ENCODE results near the gene MICAL3. TPM values are rescaled to one million over a fixed set of nuclear protein-coding genes. Genes with fewer than 3 reads are reported as not detected.
A peak's percentile ranks its signal among the peaks of the same experiment; 100 is the strongest.

MICAL3 gene
- total RNA-seq, 2 experiments from 2014 or later: 21.9 to 22.5 TPM

DNA sequence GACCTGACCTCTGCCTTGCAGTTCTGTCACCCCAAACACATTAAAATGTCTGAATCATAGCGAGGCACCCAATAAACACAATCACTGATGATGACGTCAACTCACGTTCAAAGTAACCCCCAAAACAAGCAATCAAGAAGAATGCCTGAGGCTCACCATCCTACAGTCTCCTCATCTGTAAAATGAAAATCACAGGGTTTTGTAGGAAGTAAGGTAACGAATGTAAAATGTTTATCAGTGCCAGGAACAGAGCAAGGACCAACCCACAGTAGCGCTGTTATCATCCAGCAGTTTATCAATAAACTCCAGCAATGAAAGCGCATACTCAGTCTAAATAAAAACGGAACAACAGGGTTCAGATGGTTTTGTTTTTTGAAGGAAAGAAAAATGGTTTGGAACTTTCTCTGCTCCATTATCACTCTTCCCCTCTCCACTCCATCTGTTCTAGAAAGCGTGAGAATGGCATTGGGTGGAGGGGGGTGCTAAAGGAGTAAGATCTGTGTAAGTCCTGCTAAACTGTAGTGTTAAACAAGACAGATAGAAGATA lies 110.5 kb downstream of the MICAL3 start:
- no peak overlapping the region for H3K27ac Mint-ChIP-seq
- peaks cover 2% of the 10 kb centered on the region for H3K4me1 Mint-ChIP-seq
- intact Hi-C loops (cut with DNase I, micrococcal nuclease): no loop called here
- no peak for ATAC-seq
- H3K27me3 Mint-ChIP-seq: no peaks in the 10 kb centered on the region
- no peak for DNase-seq
- ChIA-PET CTCF (interaction anchor here (1.0 kb wide), 1 partner anchor 18 kb away, joined by 3 read pairs; no protein-coding TSS in a partner anchor), POLR2A (no interaction called here)
- H3K4me3 Mint-ChIP-seq: no peak overlapping the region
- H3K36me3 Mint-ChIP-seq (ENCODE audit: low read depth): no peaks in the 10 kb centered on the region
- no peaks in the 10 kb centered on the region for H3K9me3 Mint-ChIP-seq (ENCODE audit: low read depth)

DNA sequence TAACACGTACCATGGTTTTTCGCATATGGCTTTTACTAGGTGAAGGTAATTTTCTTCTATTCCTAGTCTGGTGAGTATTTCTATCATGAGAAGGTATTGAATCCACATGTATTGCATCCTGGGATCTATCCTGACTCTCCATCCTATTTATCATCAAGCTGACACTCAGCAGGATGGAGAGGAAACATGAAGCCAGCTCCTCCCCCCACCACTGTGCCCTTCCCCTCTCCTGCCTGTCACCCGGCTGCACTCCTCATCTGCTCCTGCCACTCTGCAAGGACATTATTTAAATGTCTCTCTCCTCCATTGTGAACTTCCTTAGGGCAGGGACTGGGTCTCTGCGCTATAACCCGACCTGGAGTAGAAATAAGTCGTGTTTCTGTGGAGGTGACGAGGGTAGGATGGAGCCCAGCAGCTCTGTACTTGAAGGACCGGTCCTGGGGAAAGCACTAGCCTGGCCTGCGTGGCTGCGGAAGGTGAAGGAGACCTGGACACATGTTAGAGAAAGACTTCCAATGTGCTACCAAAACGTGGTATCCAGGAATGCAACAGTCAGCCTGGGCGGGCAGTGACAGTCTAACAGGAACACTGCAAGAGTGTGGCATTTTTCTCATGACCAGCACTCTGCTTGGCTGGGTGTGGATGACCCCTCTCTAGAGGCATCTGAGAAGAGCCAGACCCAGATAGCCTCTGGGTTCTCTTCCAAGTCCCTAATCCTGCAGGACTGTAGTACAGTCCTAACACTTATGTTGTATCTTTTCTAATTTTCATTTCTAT lies 111.2 kb downstream of the MICAL3 start:
- H3K4me1 Mint-ChIP-seq: peaks cover 2% of the 10 kb centered on the region
- ATAC-seq: no peak
- H3K27me3 Mint-ChIP-seq: no peaks in the 10 kb centered on the region

DNA sequence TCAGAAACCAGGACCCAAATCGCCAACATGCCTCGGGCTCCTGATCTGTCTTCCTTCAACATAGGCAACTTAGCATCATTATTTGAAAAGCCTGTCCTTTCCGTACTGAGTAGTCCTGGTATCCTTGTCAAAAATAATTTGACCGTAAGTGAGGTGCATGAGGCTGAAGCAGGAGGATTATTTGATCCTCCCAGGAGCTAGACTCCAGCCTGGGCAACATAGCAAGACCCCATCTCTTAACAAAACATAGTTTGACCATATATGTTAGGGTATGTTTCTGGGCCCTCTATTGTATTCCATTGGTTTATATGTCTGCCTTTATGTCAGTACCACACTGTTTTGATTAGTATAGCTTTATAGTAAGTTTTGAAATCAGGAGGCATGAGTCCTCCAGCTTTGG lies 112.5 kb downstream of the MICAL3 start:
- ATAC-seq: no peak
- no peaks in the 10 kb centered on the region for H3K36me3 Mint-ChIP-seq (ENCODE audit: low read depth)
- intact Hi-C loops (cut with DNase I, micrococcal nuclease): no loop called here
- no peak overlapping the region for H3K27ac Mint-ChIP-seq
- no peaks in the 10 kb centered on the region for H3K27me3 Mint-ChIP-seq
- ChIA-PET POLR2A (no interaction called here), CTCF (no interaction called here)
- H3K4me1 Mint-ChIP-seq: peaks cover 2% of the 10 kb centered on the region
- DNase-seq: no peak
- H3K9me3 Mint-ChIP-seq (ENCODE audit: low read depth): no peaks in the 10 kb centered on the region
- no peak overlapping the region for H3K4me3 Mint-ChIP-seq

More for the DNA sequence above, 111.2 kb downstream of the MICAL3 start:
- intact Hi-C loops (cut with DNase I, micrococcal nuclease): no loop called here
- ChIA-PET POLR2A (no interaction called here), CTCF (interaction anchor here (1.0 kb wide), 1 partner anchor 19 kb away, joined by 3 read pairs; no protein-coding TSS in a partner anchor)
- no peak for DNase-seq
- Mint-ChIP-seq H3K27ac (no peak overlapping the region), H3K9me3 (ENCODE audit: low read depth) (no peaks in the 10 kb centered on the region), H3K36me3 (ENCODE audit: low read depth) (no peaks in the 10 kb centered on the region), H3K4me3 (no peak overlapping the region)

- POLR2A ChIA-PET: no interaction called here
- intact Hi-C loops (cut with DNase I, micrococcal nuclease): no loop called here
- CTCF ChIA-PET: interaction anchor here (0.6 kb wide), 1 partner anchor 224 kb away, joined by 3 read pairs; no protein-coding TSS in a partner anchor
- DNase-seq (no peak), ATAC-seq (no peak)
- Mint-ChIP-seq H3K9me3 (ENCODE audit: low read depth) (no peaks in the 10 kb centered on the region), H3K4me3 (no peak overlapping the region), H3K27me3 (no peaks in the 10 kb centered on the region), H3K36me3 (ENCODE audit: low read depth) (no peaks in the 10 kb centered on the region), H3K27ac (no peak overlapping the region), H3K4me1 (peaks cover 2% of the 10 kb centered on the region)
Observed at GRCh38 chr22:17911312-17911705, 113.1 kb downstream of the MICAL3 start.

GRCh38 chr22:17910561-17911311 lies 113.6 kb downstream of the MICAL3 start:
- POLR2A ChIA-PET: no interaction called here
- CTCF ChIA-PET: interaction anchor here (0.6 to 0.7 kb wide), 2 partner anchors 10 to 224 kb away, joined by 3 read pairs; no protein-coding TSS in a partner anchor
- H3K4me3 Mint-ChIP-seq: no peak overlapping the region

DNA sequence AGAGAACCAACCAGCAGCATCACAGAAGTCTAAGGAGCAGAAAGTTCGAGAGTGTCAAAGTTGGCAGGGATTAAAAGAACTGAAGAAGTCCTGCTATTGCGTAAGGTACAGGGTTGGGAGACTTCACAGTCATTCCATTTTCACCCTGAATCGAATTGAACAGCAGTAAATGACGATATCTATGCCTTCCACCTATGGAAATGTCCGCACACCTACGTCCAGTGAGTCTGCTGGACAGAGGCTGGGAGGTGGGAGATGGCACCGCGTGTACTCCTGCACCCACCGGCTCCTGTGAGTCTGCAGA lies 116.7 kb downstream of the MICAL3 start:
- Mint-ChIP-seq H3K27ac (no peak overlapping the region), H3K27me3 (no peaks in the 10 kb centered on the region), H3K9me3 (ENCODE audit: low read depth) (no peaks in the 10 kb centered on the region), H3K4me1 (peaks cover 2% of the 10 kb centered on the region), H3K4me3 (no peak overlapping the region), H3K36me3 (ENCODE audit: low read depth) (no peaks in the 10 kb centered on the region)
- intact Hi-C loops (cut with DNase I, micrococcal nuclease): no loop called here
- DNase-seq (no peak), ATAC-seq (no peak)
- ChIA-PET CTCF (no interaction called here), POLR2A (no interaction called here)

More at GRCh38 chr22:17910561-17911311, 113.6 kb downstream of the MICAL3 start:
- no peaks in the 10 kb centered on the region for H3K27me3 Mint-ChIP-seq
- intact Hi-C loops (cut with DNase I, micrococcal nuclease): no loop called here
- no peak for ATAC-seq
- peak; percentile 7 for DNase-seq
- no peaks in the 10 kb centered on the region for H3K36me3 Mint-ChIP-seq (ENCODE audit: low read depth)
- no peak overlapping the region for H3K27ac Mint-ChIP-seq
- H3K4me1 Mint-ChIP-seq: peaks cover 2% of the 10 kb centered on the region
- H3K9me3 Mint-ChIP-seq (ENCODE audit: low read depth): no peaks in the 10 kb centered on the region

- Mint-ChIP-seq H3K36me3 (ENCODE audit: low read depth) (no peaks in the 10 kb centered on the region), H3K4me1 (peaks cover 2% of the 10 kb centered on the region), H3K27ac (no peak overlapping the region), H3K9me3 (ENCODE audit: low read depth) (no peaks in the 10 kb centered on the region), H3K27me3 (no peaks in the 10 kb centered on the region), H3K4me3 (no peak overlapping the region)
- ChIA-PET POLR2A (no interaction called here), CTCF (no interaction called here)
- DNase-seq (no peak), ATAC-seq (no peak)
- intact Hi-C loops (cut with DNase I, micrococcal nuclease): no loop called here
Observed at GRCh38 chr22:17906978-17907747, 117.2 kb downstream of the MICAL3 start.

- Mint-ChIP-seq H3K36me3 (ENCODE audit: low read depth) (no peaks in the 10 kb centered on the region), H3K4me3 (no peak overlapping the region), H3K4me1 (no peaks in the 10 kb centered on the region), H3K27me3 (no peaks in the 10 kb centered on the region), H3K9me3 (ENCODE audit: low read depth) (no peaks in the 10 kb centered on the region), H3K27ac (no peak overlapping the region)
- intact Hi-C loops (cut with DNase I, micrococcal nuclease): no loop called here
- POLR2A ChIA-PET: no interaction called here
- CTCF ChIA-PET: interaction anchor here (0.6 kb wide), 1 partner anchor 618 kb away, joined by 3 read pairs; no protein-coding TSS in a partner anchor
- no peak for ATAC-seq
- DNase-seq: no peak
Observed at GRCh38 chr22:17905445-17905844, 118.9 kb downstream of the MICAL3 start.

DNA sequence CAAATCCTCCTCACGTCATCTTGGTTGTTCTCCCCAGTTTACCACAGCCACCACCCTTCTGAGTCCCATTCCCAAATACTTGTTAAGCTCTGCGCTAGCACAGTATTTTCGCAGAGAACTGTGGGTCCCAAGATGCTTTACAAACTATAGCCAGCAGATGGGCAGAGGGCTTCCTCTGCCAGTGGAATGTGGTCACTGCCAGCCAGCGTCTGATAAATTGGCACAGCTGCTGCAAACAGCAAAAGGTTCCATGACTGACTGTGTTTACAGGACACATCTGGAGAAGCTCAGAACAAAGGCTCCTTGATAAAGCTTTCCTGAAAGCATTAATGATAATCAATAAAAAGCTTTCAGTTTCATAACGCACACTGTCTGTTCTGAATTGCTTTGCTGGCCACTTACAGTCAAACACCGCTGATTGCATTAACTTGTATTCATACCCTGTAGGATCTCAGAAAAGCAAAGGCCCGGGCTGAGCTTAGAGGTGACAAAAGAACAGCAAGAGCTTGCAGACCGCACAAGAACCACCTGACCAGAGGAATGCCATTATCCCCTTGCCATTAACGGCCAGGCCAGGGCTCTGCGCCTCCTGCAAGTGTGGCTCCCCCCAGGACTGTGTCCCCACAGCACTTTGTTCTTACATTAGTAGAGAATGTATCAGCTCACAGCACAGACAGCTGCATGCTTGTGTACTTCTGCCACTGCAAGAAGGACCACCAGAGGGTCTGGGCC lies 120.6 kb downstream of the MICAL3 start:
- no peak for ATAC-seq
- ChIA-PET CTCF (interaction anchor here (1.5 kb wide), 1 partner anchor 173 kb away, joined by 4 read pairs; no protein-coding TSS in a partner anchor), POLR2A (no interaction called here)
- intact Hi-C loops (cut with DNase I, micrococcal nuclease): no loop called here
- no peak for DNase-seq
- Mint-ChIP-seq H3K4me1 (no peaks in the 10 kb centered on the region), H3K36me3 (ENCODE audit: low read depth) (peaks cover 2% of the 10 kb centered on the region), H3K27ac (no peak overlapping the region), H3K27me3 (no peaks in the 10 kb centered on the region), H3K9me3 (ENCODE audit: low read depth) (no peaks in the 10 kb centered on the region), H3K4me3 (no peak overlapping the region)

DNA sequence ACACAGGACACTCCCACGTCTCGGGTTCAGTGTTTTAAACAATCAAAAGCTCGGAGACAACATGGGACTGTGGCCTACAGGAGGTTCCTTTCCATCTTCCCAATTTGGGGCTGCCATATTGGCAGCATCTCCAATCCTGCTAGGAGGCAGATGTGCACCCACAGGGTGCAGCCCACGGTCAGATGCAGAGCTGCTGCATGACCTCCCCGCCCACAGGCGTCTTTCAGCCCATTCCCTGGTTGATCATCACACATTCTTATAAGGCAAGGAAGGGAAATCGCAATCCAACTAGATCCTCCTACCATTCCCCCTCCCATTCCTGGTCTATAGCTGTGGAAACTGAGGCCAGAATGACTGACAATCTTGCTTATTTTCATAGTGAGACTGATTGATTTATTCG lies 121.4 kb downstream of the MICAL3 start:
- H3K4me1 Mint-ChIP-seq: no peaks in the 10 kb centered on the region
- intact Hi-C loops (cut with DNase I, micrococcal nuclease): no loop called here
- no peak overlapping the region for H3K27ac Mint-ChIP-seq
- no peak overlapping the region for H3K4me3 Mint-ChIP-seq
- ChIA-PET POLR2A (interaction anchor here (0.6 kb wide), 1 partner anchor 422 kb away, joined by 4 read pairs; no protein-coding TSS in a partner anchor), CTCF (interaction anchor here (1.5 kb wide), 1 partner anchor 173 kb away, joined by 4 read pairs; no protein-coding TSS in a partner anchor)
- no peak for ATAC-seq
- no peaks in the 10 kb centered on the region for H3K9me3 Mint-ChIP-seq (ENCODE audit: low read depth)
- DNase-seq: no peak
- no peaks in the 10 kb centered on the region for H3K27me3 Mint-ChIP-seq
- H3K36me3 Mint-ChIP-seq (ENCODE audit: low read depth): peaks cover 2% of the 10 kb centered on the region

GRCh38 chr22:17898375-17898774 lies 126.0 kb downstream of the MICAL3 start:
- DNase-seq (no peak), ATAC-seq (no peak)
- H3K4me3 Mint-ChIP-seq: no peak overlapping the region
- H3K9me3 Mint-ChIP-seq (ENCODE audit: low read depth): no peaks in the 10 kb centered on the region
- H3K27ac Mint-ChIP-seq: no peak overlapping the region
- intact Hi-C loops (cut with DNase I, micrococcal nuclease): loop anchor here in 1 of 2 experiments (10.0 kb wide), 1 partner anchor 154 kb away; no protein-coding TSS in a partner anchor
- CTCF ChIA-PET: interaction anchor here (0.7 to 0.8 kb wide), 3 partner anchors 11 to 343 kb away, joined by 3 to 4 read pairs (median 4); no protein-coding TSS in a partner anchor
- peaks cover 2% of the 10 kb centered on the region for H3K4me1 Mint-ChIP-seq
- no peaks in the 10 kb centered on the region for H3K27me3 Mint-ChIP-seq
- POLR2A ChIA-PET: no interaction called here
- peaks cover 7% of the 10 kb centered on the region for H3K36me3 Mint-ChIP-seq (ENCODE audit: low read depth)
